ENCODE results near the gene ELP4. TPM values are rescaled to one million over a fixed set of nuclear protein-coding genes. Genes with fewer than 3 reads are reported as not detected.

The ELP4 gene
- total RNA-seq, 1 donor from 2014 or later = 17.3 TPM

GRCh38 chr11:31797190-31798056 is 287.9 kb downstream of the ELP4 start:
- DNase-seq (ENCODE audit: extremely low read depth, low read depth, low spot score) = no peak

GRCh38 chr11:31798057-31798553 is 288.5 kb downstream of the ELP4 start:
- DNase-seq (ENCODE audit: extremely low read depth, low read depth, low spot score) = no peak

GRCh38 chr11:31798554-31799434 is 289.2 kb downstream of the ELP4 start:
- DNase-seq (ENCODE audit: extremely low read depth, low read depth, low spot score) = no peak

GRCh38 chr11:31799435-31800397 is 290.1 kb downstream of the ELP4 start:
- no peak for DNase-seq (ENCODE audit: extremely low read depth, low read depth, low spot score)

- DNase-seq (ENCODE audit: extremely low read depth, low read depth, low spot score) = no peak
Measured at GRCh38 chr11:31800398-31801265, 291.1 kb downstream of the ELP4 start.

- no peak for DNase-seq (ENCODE audit: extremely low read depth, low read depth, low spot score)
Measured at GRCh38 chr11:31801298-31801702, 291.7 kb downstream of the ELP4 start.

GRCh38 chr11:31802000-31802551 is 292.5 kb downstream of the ELP4 start:
- no peak for DNase-seq (ENCODE audit: extremely low read depth, low read depth, low spot score)

GRCh38 chr11:31802609-31802989 is 293.0 kb downstream of the ELP4 start:
- DNase-seq (ENCODE audit: extremely low read depth, low read depth, low spot score) = no peak

- no peak for DNase-seq (ENCODE audit: extremely low read depth, low read depth, low spot score)
Measured at GRCh38 chr11:31802990-31803812, 293.6 kb downstream of the ELP4 start.

GRCh38 chr11:31803813-31804311 is 294.3 kb downstream of the ELP4 start:
- DNase-seq (ENCODE audit: extremely low read depth, low read depth, low spot score) = no peak

- DNase-seq (ENCODE audit: extremely low read depth, low read depth, low spot score) = no peak
Measured at GRCh38 chr11:31804312-31805036, 294.9 kb downstream of the ELP4 start.

- DNase-seq (ENCODE audit: extremely low read depth, low read depth, low spot score) = no peak
Measured at GRCh38 chr11:31805037-31805628, 295.6 kb downstream of the ELP4 start.

GRCh38 chr11:31805629-31806185 is 296.1 kb downstream of the ELP4 start:
- no peak for DNase-seq (ENCODE audit: extremely low read depth, low read depth, low spot score)

- DNase-seq (ENCODE audit: extremely low read depth, low read depth, low spot score) = no peak
Measured at GRCh38 chr11:31806186-31806927, 296.8 kb downstream of the ELP4 start.

GRCh38 chr11:31806928-31807798 is 297.6 kb downstream of the ELP4 start:
- no peak for DNase-seq (ENCODE audit: extremely low read depth, low read depth, low spot score)

Data from glomerular endothelial cell (primary cell).